OCI-LY7 (cell line): ENCODE data around the gene SIRPA.

Experiments
- EZH2phosphoT487 ChIP-seq: fragments of 200-600 bp; sonication (generic); IDR thresholded peaks from 2 replicates; pipeline ENCODE4 v1.6.1; 2018; ENCODE audit warnings: low read depth, borderline replicate concordance, mild to moderate bottlenecking, mixed run types, antibody characterized with exemption, low read length, moderate library complexity, mixed read lengths
- TF ChIP-seq, protein P1 (sequence below): fragments of 200-600 bp; sonication (generic); conservative IDR thresholded peaks from 2 replicates; pipeline ENCODE4 v1.5.1; 2014; ENCODE audit warnings: mild to moderate bottlenecking, antibody characterized with exemption, low read length, moderate library complexity, mixed read lengths

- TF ChIP-seq, protein P1, sequence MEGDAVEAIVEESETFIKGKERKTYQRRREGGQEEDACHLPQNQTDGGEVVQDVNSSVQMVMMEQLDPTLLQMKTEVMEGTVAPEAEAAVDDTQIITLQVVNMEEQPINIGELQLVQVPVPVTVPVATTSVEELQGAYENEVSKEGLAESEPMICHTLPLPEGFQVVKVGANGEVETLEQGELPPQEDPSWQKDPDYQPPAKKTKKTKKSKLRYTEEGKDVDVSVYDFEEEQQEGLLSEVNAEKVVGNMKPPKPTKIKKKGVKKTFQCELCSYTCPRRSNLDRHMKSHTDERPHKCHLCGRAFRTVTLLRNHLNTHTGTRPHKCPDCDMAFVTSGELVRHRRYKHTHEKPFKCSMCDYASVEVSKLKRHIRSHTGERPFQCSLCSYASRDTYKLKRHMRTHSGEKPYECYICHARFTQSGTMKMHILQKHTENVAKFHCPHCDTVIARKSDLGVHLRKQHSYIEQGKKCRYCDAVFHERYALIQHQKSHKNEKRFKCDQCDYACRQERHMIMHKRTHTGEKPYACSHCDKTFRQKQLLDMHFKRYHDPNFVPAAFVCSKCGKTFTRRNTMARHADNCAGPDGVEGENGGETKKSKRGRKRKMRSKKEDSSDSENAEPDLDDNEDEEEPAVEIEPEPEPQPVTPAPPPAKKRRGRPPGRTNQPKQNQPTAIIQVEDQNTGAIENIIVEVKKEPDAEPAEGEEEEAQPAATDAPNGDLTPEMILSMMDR = no peak
- no peak for TF ChIP-seq EZH2phosphoT487
These were observed 11.2 kb upstream of the SIRPA start for GRCh38 chr20:1883986-1884385.
